ENCODE data around the gene ATP6V1E1.

DNA sequence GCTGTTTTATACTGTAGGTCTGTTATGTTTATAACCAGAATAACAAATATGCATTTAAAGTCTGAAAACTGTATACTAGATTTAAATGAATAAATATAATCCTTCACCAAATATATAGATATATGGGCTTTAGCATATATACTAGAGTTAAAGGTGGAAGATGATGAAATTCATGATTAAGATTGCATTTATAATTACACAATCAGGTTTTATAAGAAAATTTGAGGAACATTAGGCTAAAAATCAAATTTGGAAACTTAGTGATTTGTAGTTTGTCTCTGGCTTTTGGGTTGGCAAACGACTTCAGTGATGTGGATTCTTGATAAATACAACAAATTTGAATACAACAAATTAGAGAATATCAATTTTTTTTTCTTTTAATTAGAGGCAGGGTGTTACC is 20.0 kb upstream of the ATP6V1E1 start:
- TF ChIP-seq EZH2 (IDR thresholded peaks at IDR 0.05) (no peak), POLR2AphosphoS5 (IDR thresholded peaks at IDR 0.05; ENCODE audit: borderline replicate concordance, low read depth, low read length) (no peak)
